ENCODE measurements around the gene SF3B5. TPM values are rescaled to one million over a fixed set of nuclear protein-coding genes. Genes with fewer than 3 reads are reported as not detected.
A peak's percentile ranks its signal among the peaks of the same experiment; 100 is the strongest.
"Not testable (repeated sequence)": the region's sequence is repeated elsewhere in the genome, so short reads cannot be mapped to it uniquely, and the experiment has no call there.

Gene SF3B5
- total RNA-seq, 2 donors from 2014 or later: 129 to 194 TPM

DNA sequence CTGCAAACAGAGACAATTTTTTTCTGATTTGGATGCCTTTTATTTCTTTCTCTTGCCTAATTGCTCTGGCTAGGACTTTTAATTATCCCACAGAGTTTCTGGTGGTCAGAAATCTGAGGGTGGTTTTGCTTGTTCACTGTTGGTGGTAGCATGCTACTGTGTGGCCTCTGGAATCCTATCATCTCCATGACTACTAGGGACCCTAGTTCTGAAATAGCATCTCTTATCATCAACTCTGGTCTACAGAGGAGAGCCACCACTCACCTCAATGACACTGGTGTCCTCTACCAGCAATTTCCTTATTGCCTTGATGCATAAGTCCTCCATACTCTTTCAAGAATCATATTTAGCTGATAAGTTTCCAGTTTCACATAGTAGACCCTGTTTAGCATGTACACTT lies 27.5 kb upstream of the SF3B5 start:
- Mint-ChIP-seq H3K36me3 (no peaks in the 10 kb centered on the region), H3K9me3 (no peaks in the 10 kb centered on the region), H3K27ac (no peak overlapping the region)
- ATAC-seq (no peak), DNase-seq (ENCODE audit: low spot score in 2 of 2) (no peak)

DNA sequence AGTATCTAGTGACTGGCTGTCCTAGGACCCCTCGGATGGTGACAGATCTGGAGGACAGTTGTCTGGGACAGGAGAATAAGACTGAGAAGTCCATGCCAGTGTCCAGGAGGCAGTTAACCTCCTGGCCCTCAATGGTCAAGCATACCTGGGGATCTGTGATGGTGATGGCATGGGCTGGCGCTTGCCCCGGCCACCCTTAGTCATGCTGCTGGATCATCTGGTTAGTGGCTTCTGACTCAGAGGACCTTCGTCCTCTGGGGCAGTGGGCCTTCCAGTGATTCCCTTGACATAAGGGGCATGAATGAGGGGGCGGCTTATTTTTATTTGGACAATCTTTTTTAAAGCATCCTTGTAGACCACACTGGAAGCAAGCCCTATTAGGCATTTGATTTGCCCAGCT lies 24.0 kb upstream of the SF3B5 start:
- Mint-ChIP-seq H3K27ac (no peak overlapping the region), H3K36me3 (no peaks in the 10 kb centered on the region), H3K9me3 (no peaks in the 10 kb centered on the region)
- no peak for DNase-seq (ENCODE audit: low spot score in 2 of 2)
- ATAC-seq: no peak

DNA sequence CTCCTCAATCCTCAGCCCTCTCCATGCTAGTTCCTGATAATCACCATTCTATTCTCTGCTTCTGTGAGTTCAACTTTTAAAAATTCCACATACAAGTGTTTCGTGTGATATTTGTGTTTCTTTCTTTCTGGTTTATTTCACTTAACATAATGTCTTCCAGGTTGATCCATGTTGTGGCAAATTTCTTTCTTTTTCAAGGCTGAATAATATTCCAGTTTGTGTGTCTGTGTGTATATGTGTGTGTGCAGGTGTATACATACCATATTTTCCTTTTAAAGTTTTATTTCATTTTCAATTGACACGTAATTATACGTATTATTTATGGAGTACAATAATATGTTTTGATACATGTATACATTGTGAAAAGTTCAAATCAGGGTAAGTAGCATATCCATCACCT lies 19.8 kb upstream of the SF3B5 start:
- H3K36me3 Mint-ChIP-seq: no peaks in the 10 kb centered on the region
- H3K27ac Mint-ChIP-seq: no peak overlapping the region
- DNase-seq (ENCODE audit: low spot score in 2 of 2): no peak
- ATAC-seq: no peak
- no peaks in the 10 kb centered on the region for H3K9me3 Mint-ChIP-seq

DNA sequence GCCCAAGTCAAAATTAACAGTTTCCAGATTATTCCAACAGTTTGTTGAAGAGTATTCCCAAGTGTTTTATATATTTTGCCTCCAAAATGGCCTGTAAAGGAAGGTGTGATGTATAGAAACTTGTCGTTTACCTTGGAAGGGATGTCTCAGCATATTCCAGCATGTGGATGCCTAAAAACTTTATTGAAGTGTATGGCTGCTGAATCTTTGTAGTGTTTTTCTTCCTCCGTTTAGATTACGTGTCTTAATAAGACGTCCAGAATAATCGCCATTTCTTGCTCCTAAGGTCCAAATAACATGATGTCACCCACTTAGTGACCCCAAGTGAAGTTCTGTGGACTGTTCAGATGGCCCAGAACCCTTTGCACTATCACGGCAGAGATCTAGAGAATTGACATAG lies 18.0 kb upstream of the SF3B5 start:
- Mint-ChIP-seq H3K36me3 (no peaks in the 10 kb centered on the region), H3K27ac (no peak overlapping the region), H3K9me3 (no peaks in the 10 kb centered on the region)
- DNase-seq (ENCODE audit: low spot score in 2 of 2): no peak
- no peak for ATAC-seq

- ATAC-seq: no peak
Measured at GRCh38 chr6:144110210-144110609, 14.8 kb upstream of the SF3B5 start.

DNA sequence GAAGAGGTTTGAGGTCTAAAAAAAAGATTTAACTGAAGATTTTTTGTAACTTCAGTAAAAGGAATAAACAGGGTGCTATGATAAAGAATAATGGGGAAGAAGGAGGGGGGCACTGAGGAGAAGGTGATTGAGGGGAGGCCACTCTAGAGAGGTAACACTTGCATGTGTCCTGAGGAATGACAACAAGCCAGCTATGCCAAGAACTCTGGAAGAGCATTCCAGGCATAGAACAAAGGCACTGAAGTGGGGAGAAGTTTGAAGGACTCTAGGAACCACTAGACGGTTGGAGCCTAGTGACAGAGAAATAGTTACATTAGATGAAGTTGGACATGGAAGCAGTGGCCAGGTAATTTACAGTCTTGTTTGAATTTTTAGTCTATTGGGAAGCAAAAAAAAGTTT lies 10.8 kb upstream of the SF3B5 start:
- Mint-ChIP-seq H3K36me3 (no peaks in the 10 kb centered on the region), H3K27ac (no peak overlapping the region), H3K9me3 (no peaks in the 10 kb centered on the region)
- no peak for DNase-seq (ENCODE audit: low spot score in 2 of 2)
- ATAC-seq: no peak

More at GRCh38 chr6:144110210-144110609, 14.8 kb upstream of the SF3B5 start:
- H3K9me3 Mint-ChIP-seq: no peaks in the 10 kb centered on the region
- no peak for DNase-seq (ENCODE audit: low spot score in 2 of 2)
- H3K36me3 Mint-ChIP-seq: no peaks in the 10 kb centered on the region
- no peak overlapping the region for H3K27ac Mint-ChIP-seq

DNA sequence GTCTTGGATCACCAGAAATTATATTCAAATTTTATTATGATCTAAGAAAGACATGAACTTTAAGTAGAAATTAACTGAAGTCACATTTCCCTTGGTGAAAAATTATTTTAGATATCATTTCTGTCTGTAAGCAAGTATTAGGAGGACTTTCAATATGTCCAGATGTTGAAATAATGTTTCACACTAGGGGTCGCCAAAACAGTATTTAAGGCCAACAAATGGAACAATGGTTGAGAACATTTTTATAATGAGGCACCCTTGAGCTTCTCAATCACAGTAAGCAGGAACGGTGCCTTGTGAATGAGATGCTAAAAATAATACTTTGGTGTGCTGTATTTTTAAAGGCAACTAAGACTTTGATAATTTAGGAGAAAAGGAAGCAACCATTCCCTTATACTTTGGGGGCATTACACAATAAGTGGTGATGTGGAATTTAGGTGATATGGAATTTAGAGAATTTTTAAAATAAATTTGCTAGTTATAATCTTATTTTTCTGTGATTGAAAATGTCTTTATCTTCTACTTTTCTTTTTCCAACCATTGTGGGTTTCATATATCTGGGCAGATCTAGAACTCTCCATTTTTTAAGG lies 9.6 kb upstream of the SF3B5 start:
- DNase-seq (ENCODE audit: low spot score in 2 of 2): peak in 1 of 2 donors; percentile 63
- Mint-ChIP-seq H3K9me3 (no peaks in the 10 kb centered on the region), H3K27ac (no peak overlapping the region), H3K36me3 (no peaks in the 10 kb centered on the region)
- ATAC-seq: peak; percentile 58 to 81

DNA sequence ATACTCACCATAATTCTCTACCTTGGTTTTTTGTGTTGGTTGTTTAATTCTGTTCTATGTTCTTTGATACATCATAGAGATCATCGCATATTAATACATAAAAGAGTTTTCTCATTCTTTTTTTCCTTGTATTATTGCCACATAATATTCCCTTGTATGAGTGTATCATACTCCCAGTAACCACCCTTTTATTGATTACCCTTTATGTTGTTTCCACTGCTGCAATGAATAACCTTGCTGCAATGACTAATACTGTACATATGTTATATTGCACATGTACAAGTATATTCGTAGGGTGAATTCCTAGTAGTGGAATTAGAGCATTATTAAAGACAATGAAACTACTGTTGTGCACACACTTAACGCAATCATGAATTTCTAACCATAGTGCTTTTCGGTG lies 9.1 kb upstream of the SF3B5 start:
- Mint-ChIP-seq H3K9me3 (no peaks in the 10 kb centered on the region), H3K36me3 (no peaks in the 10 kb centered on the region), H3K27ac (no peak overlapping the region)
- DNase-seq (ENCODE audit: low spot score in 2 of 2): no peak
- no peak for ATAC-seq

- DNase-seq (ENCODE audit: low spot score in 2 of 2) (no peak), ATAC-seq (no peak)
- no peaks in the 10 kb centered on the region for H3K36me3 Mint-ChIP-seq
- H3K9me3 Mint-ChIP-seq: no peaks in the 10 kb centered on the region
- no peak overlapping the region for H3K27ac Mint-ChIP-seq
Measured at GRCh38 chr6:144103026-144103563, 7.7 kb upstream of the SF3B5 start.

DNA sequence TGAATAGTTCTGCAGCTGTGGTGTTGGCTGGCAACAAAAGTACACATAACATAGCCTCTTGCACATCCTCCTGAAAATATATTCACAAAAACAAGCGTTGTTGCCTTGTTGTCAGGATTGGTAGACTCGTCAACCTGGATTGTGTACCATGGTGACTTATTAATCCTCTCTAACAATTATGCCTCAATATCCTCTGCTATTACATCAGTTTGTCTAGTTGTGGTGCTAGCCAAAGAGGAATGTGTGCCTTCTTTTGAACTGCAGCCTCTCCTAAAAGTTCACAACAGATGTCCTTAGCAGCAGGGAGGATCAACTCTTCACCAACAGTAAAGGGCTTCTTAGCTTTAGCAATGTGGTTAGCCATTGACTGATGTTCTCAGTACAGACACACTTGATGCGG lies 3.6 kb upstream of the SF3B5 start:
- no peak for ATAC-seq
- Mint-ChIP-seq H3K36me3 (peaks cover 10 to 27% of the 10 kb centered on the region in 2 donors), H3K9me3 (no peaks in the 10 kb centered on the region), H3K27ac (no peak overlapping the region)
- no peak for DNase-seq (ENCODE audit: low spot score in 2 of 2)

DNA sequence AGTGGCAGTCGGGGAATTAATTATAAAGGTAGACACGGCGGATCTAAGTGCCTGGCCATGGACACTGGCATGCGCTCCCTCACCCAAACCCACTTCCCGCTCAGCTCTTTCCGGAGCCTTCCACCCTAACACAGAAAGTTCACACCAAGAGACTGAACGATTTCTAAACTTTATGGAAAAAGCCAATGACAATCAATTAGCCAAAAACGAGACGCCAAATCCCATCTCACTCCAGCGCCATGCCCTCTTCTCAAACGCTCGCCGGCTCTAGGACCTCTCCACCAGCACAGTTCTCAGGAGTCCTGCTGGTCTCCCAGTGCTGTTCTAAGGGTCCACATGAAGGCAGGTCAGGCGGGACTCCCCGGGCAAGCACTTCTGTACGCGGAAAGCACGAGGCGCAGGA lies 641 bp downstream of the SF3B5 start:
- peaks cover 13 to 31% of the 10 kb centered on the region in 2 donors for H3K36me3 Mint-ChIP-seq
- H3K9me3 Mint-ChIP-seq: no peaks in the 10 kb centered on the region
- peak overlapping the region; percentile 96 for H3K27ac Mint-ChIP-seq
- DNase-seq (ENCODE audit: low spot score in 2 of 2) (no peak), ATAC-seq (peak in 1 of 2 donors; percentile 10)

- peak overlapping the region; percentile 96 for H3K27ac Mint-ChIP-seq
- peaks cover 13 to 31% of the 10 kb centered on the region in 2 donors for H3K36me3 Mint-ChIP-seq
- no peaks in the 10 kb centered on the region for H3K9me3 Mint-ChIP-seq
- ATAC-seq: no peak
- DNase-seq (ENCODE audit: low spot score in 2 of 2): no peak
Measured at GRCh38 chr6:144093658-144094057, 1.7 kb downstream of the SF3B5 start.

DNA sequence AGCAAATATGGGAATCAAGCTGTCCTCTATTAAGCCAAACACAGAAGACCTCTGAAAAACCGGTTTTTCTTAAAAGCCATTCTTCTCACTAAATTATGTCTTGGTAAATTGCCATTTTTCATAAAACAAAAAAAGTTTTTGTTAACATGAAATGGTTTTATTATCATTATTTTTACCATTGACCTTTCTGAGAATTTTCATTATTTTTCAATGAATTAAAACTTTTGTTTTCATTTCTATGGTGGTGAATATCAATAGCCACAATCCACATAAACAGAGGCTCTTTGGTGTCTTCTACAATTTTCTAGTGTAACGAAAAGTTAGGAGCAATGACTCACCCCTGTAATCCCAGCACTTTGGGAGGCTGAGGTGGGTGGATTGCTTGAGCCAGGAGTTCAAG lies 2.1 kb downstream of the SF3B5 start:
- no peaks in the 10 kb centered on the region for H3K9me3 Mint-ChIP-seq
- peaks cover 13 to 31% of the 10 kb centered on the region in 2 donors for H3K36me3 Mint-ChIP-seq
- ATAC-seq (no peak), DNase-seq (ENCODE audit: low spot score in 2 of 2) (no peak)
- peak overlapping the region in 1 of 2 donors; percentile 96 for H3K27ac Mint-ChIP-seq

- ATAC-seq (no peak), DNase-seq (ENCODE audit: low spot score in 2 of 2) (no peak)
- Mint-ChIP-seq H3K36me3 (peaks cover 13 to 18% of the 10 kb centered on the region in 2 donors), H3K27ac (no peak overlapping the region), H3K9me3 (no peaks in the 10 kb centered on the region)
Measured at GRCh38 chr6:144090384-144090783, 5.0 kb downstream of the SF3B5 start.

- ATAC-seq (peak in 1 of 2 donors; percentile 58), DNase-seq (ENCODE audit: low spot score in 2 of 2) (no peak)
- Mint-ChIP-seq H3K36me3 (no peaks in the 10 kb centered on the region), H3K9me3 (no peaks in the 10 kb centered on the region), H3K27ac (peak overlapping the region in 1 of 2 donors; percentile 19)
Measured at GRCh38 chr6:144087789-144088426, 7.5 kb downstream of the SF3B5 start.

DNA sequence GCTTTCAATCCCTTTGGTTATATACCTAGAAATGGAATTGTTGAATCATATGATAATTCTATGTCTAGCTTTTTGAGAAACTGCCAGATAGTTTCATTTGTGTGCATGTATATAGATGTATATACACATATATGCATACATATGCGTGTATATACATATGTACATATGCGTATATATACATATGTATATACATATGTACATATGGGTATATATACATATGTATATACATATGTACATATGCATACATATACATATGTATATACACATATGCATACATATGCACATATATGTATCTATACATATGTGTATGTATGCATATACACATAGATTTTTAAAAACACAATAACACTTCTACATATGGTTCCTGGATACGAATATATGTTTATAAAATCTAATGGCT lies 8.4 kb downstream of the SF3B5 start:
- no peaks in the 10 kb centered on the region for H3K9me3 Mint-ChIP-seq
- ATAC-seq: no peak
- no peaks in the 10 kb centered on the region for H3K36me3 Mint-ChIP-seq
- no peak overlapping the region for H3K27ac Mint-ChIP-seq
- no peak for DNase-seq (ENCODE audit: low spot score in 2 of 2)

GRCh38 chr6:144083172-144083571 lies 12.2 kb downstream of the SF3B5 start:
- Mint-ChIP-seq H3K27ac (no peak overlapping the region), H3K9me3 (no peaks in the 10 kb centered on the region), H3K36me3 (no peaks in the 10 kb centered on the region)
- no peak for ATAC-seq
- no peak for DNase-seq (ENCODE audit: low spot score in 2 of 2)

- not testable (repeated sequence) for ATAC-seq; H3K36me3 Mint-ChIP-seq; DNase-seq (ENCODE audit: low spot score in 2 of 2); H3K9me3 Mint-ChIP-seq; H3K27ac Mint-ChIP-seq
Measured at GRCh38 chr6:144082412-144082811, 13.0 kb downstream of the SF3B5 start.
